H9 (cell line): Measurements from ENCODE around the gene C10orf120. TPM values are rescaled to one million over a fixed set of nuclear protein-coding genes. Genes with fewer than 3 reads are reported as not detected.

Experiments
- DNase-seq: peaks from one replicate; pipeline ENCODE4 v3.0.0-alpha.2; 2017
- H2AFZ ChIP-seq: one replicate; pipeline ENCODE4 v1.6.1; 2013; ENCODE audit warnings: mild to moderate bottlenecking, low read length, control low read depth, moderate library complexity
- H2AK5ac ChIP-seq: 2 replicates; pipeline ENCODE4 v1.6.1; 2013; ENCODE audit warnings: low read length, control low read depth, mixed read lengths; ENCODE audit not compliant: insufficient read length
- H2BK120ac ChIP-seq: one replicate; pipeline ENCODE4 v1.6.1; 2013; ENCODE audit warnings: low read depth, mild to moderate bottlenecking, low read length, control low read depth, inconsistent platforms; ENCODE audit not compliant: poor library complexity, severe bottlenecking
- H2BK12ac ChIP-seq: 2 replicates; pipeline ENCODE4 v1.6.1; 2013; ENCODE audit warnings: low read length, control low read depth, mixed read lengths, low read depth; ENCODE audit not compliant: insufficient read length
- H2BK15ac ChIP-seq: 2 replicates; pipeline ENCODE4 v1.6.1; 2013; ENCODE audit warnings: low read depth, low read length, control low read depth
- H2BK20ac ChIP-seq: one replicate; pipeline ENCODE4 v1.6.1; 2013; ENCODE audit warnings: low read depth, mild to moderate bottlenecking, low read length, control low read depth, inconsistent platforms; ENCODE audit not compliant: poor library complexity, severe bottlenecking
- H2BK5ac ChIP-seq: 2 replicates; pipeline ENCODE4 v1.6.1; 2013; ENCODE audit warnings: low read length, control low read depth, mixed read lengths; ENCODE audit not compliant: insufficient read length
- H3K14ac ChIP-seq: 2 replicates; pipeline ENCODE4 v1.6.1; 2013; ENCODE audit warnings: low read length, control low read depth; ENCODE audit not compliant: insufficient read depth
- H3K18ac ChIP-seq: 2 replicates; pipeline ENCODE4 v1.6.1; 2013; ENCODE audit warnings: low read depth, mild to moderate bottlenecking, mixed read lengths, low read length, control low read depth; ENCODE audit not compliant: insufficient read length
- H3K23ac ChIP-seq: 2 replicates; pipeline ENCODE4 v1.6.1; 2013; ENCODE audit warnings: low read length, control low read depth, mixed read lengths, low read depth; ENCODE audit not compliant: insufficient read length
- H3K23me2 ChIP-seq: 2 replicates; pipeline ENCODE4 v1.6.1; 2013; ENCODE audit warnings: low read depth, mild to moderate bottlenecking, mixed read lengths, low read length, control low read depth; ENCODE audit not compliant: insufficient read length, poor library complexity, severe bottlenecking
- H3K27ac ChIP-seq: 2 replicates; pipeline ENCODE4 v1.5.1; 2013; ENCODE audit warnings: low read length, control low read depth, mixed read lengths, low read depth; ENCODE audit not compliant: insufficient read length
- H3K27me3 ChIP-seq: 2 replicates; pipeline ENCODE4 v1.6.1; 2013; ENCODE audit warnings: low read length, control low read depth, inconsistent platforms; ENCODE audit not compliant: insufficient read depth
- H3K4ac ChIP-seq: 2 replicates; pipeline ENCODE4 v1.6.1; 2013; ENCODE audit warnings: low read depth, mild to moderate bottlenecking, control low read depth, inconsistent platforms, low read length, moderate library complexity
- H3K4me1 ChIP-seq: 2 replicates; pipeline ENCODE4 v1.6.1; 2013; ENCODE audit warnings: low read length, control low read depth, inconsistent platforms; ENCODE audit not compliant: insufficient read depth
- H3K4me2 ChIP-seq: 2 replicates; pipeline ENCODE4 v1.6.1; 2013; ENCODE audit warnings: low read length, control low read depth, mixed read lengths; ENCODE audit not compliant: insufficient read length, insufficient read depth
- H3K56ac ChIP-seq: 2 replicates; pipeline ENCODE4 v1.6.1; 2013; ENCODE audit warnings: low read depth, mild to moderate bottlenecking, mixed read lengths, low read length, control low read depth; ENCODE audit not compliant: insufficient read length
- H3K79me1 ChIP-seq: 2 replicates; pipeline ENCODE4 v1.6.1; 2013; ENCODE audit warnings: low read depth, mild to moderate bottlenecking, moderate library complexity, low read length, control low read depth, inconsistent platforms; ENCODE audit not compliant: insufficient read depth, poor library complexity, severe bottlenecking
- H3K79me2 ChIP-seq: 2 replicates; pipeline ENCODE4 v1.6.1; 2013; ENCODE audit warnings: low read length, control low read depth, inconsistent platforms; ENCODE audit not compliant: insufficient read depth
- H3K9ac ChIP-seq: 2 replicates; pipeline ENCODE4 v1.6.1; 2013; ENCODE audit warnings: low read length, control low read depth, mixed read lengths; ENCODE audit not compliant: insufficient read length; ENCODE audit errors: extremely low read depth
- H3K9me3 ChIP-seq: one replicate; pipeline ENCODE4 v1.6.1; 2013; ENCODE audit warnings: low read depth, low read length, inconsistent platforms; ENCODE audit not compliant: control insufficient read depth
- H3T11ph ChIP-seq: one replicate; pipeline ENCODE4 v1.6.1; 2013; ENCODE audit warnings: mild to moderate bottlenecking, low read length, control low read depth, inconsistent platforms
- H4K20me1 ChIP-seq: one replicate; pipeline ENCODE4 v1.6.1; 2013; ENCODE audit not compliant: control insufficient read depth, insufficient read length, insufficient read depth
- H4K5ac ChIP-seq: 2 replicates; pipeline ENCODE4 v1.6.1; 2013; ENCODE audit warnings: low read depth, mild to moderate bottlenecking, mixed read lengths, low read length, control low read depth; ENCODE audit not compliant: insufficient read length
- H4K8ac ChIP-seq: replicated peaks from 2 replicates; pipeline ENCODE4 v1.6.1; 2013; ENCODE audit warnings: low read length, control low read depth, mixed read lengths, low read depth; ENCODE audit not compliant: insufficient read length
- H4K91ac ChIP-seq: 2 replicates; pipeline ENCODE4 v1.6.1; 2013; ENCODE audit warnings: low read depth, mild to moderate bottlenecking, moderate library complexity, mixed read lengths, low read length, control low read depth; ENCODE audit not compliant: insufficient read length
- H3K27ac Mint-ChIP-seq, 3 experiments: 2 replicates in 2 of 3; 3 replicates in 1 of 3; pipeline ENCODE4 v1.8.0; 2020 to 2021; ENCODE audit warnings: mixed read lengths in 3 of 3, mild to moderate bottlenecking in 1 of 3, moderate library complexity in 1 of 3
- H3K27me3 Mint-ChIP-seq: 2 replicates; pipeline ENCODE4 v1.8.0; 2021; ENCODE audit warnings: low read depth, mild to moderate bottlenecking, moderate library complexity, mixed read lengths
- H3K36me3 Mint-ChIP-seq, 3 experiments: 2 replicates in 2 of 3; 3 replicates in 1 of 3; pipeline ENCODE4 v1.8.0; 2020 to 2021; ENCODE audit warnings: low read depth in 3 of 3, mixed read lengths in 3 of 3; ENCODE audit not compliant: insufficient read depth in 1 of 3
- H3K4me1 Mint-ChIP-seq, 2 experiments: 2 replicates each; pipeline ENCODE4 v1.8.0; 2020; ENCODE audit warnings: mixed read lengths in 2 of 2
- H3K4me3 Mint-ChIP-seq, 2 experiments: 2 replicates in 1 of 2; 3 replicates in 1 of 2; pipeline ENCODE4 v1.8.0; 2020 to 2021; ENCODE audit warnings: mild to moderate bottlenecking in 2 of 2, mixed read lengths in 2 of 2, moderate library complexity in 1 of 2
- H3K9me3 Mint-ChIP-seq, 2 experiments: 2 replicates in 1 of 2; 3 replicates in 1 of 2; pipeline ENCODE4 v1.8.0; 2020; ENCODE audit warnings: mild to moderate bottlenecking in 2 of 2, mixed read lengths in 2 of 2, moderate library complexity in 1 of 2
- CTCF ChIP-seq: fragments of 200-600 bp; sonication (generic); conservative IDR thresholded peaks from 3 replicates; pipeline ENCODE4 v1.8.0; 2021; ENCODE audit warnings: antibody characterized with exemption, mild to moderate bottlenecking
- WGBS: extraction: QIAGEN DNeasy Blood & Tissue Kit; methylation state at CpG from one replicate; pipeline ENCODE4 v1.1.7; 2013; ENCODE audit warnings: missing lambda C conversion rate, low lambda C conversion rate, mixed read lengths; ENCODE audit not compliant: insufficient read length; ENCODE audit errors: extremely low coverage; 5-methylcytosine and 5-hydroxymethylcytosine counted together
- total RNA-seq: library from RNA; stranded (reverse); gene quantifications from 2 replicates; pipeline ENCODE4 v1.2.1, GENCODE V29; 2021

C10orf120 gene
- total RNA-seq, 1 experiment from 2014 or later, result not detected

DNA sequence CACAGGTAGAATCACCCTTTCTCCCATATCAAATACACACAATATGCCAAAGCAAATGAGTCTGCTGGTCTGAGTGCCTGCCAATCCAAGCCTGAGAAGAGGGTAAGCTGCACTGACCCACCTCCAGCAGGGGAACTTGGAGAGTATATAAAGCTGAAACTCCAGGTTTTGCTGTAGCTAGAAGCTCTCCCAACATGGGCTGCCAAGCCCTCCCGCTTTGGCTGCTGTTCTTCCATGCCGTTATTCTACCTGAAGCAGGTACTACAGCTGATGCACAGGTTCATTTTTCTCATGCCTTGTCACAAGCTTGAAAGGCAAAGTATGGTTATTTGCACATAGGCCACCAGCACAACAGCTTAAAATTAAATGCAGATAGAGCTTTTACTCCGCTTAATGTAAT, 21.5 kb upstream of the C10orf120 start:
- Histone ChIP-seq H3K14ac (no peak overlapping the region), H3T11ph (no peak overlapping the region), H3K4me1 (no peaks in the 10 kb centered on the region), H2BK5ac (no peak overlapping the region), H3K4ac (no peak overlapping the region), H4K5ac (no peak overlapping the region), H4K8ac (no peak overlapping the region), H3K4me2 (no peak overlapping the region), H4K20me1 (no peaks in the 10 kb centered on the region), H2AFZ (no peak overlapping the region), H3K27ac (no peak overlapping the region), H3K9ac (no peak overlapping the region), H3K27me3 (no peaks in the 10 kb centered on the region), H3K56ac (no peak overlapping the region), H3K9me3 (no peaks in the 10 kb centered on the region), H3K23ac (no peak overlapping the region), H2AK5ac (no peak overlapping the region), H3K79me2 (no peaks in the 10 kb centered on the region), H2BK20ac (no peak overlapping the region), H4K91ac (no peak overlapping the region), H2BK120ac (no peak overlapping the region), H3K79me1 (no peaks in the 10 kb centered on the region), H3K18ac (no peak overlapping the region), H3K23me2 (no peaks in the 10 kb centered on the region), H2BK12ac (no peak overlapping the region), H2BK15ac (no peak overlapping the region)
- peaks cover 0 to 3% of the 10 kb centered on the region in 2 experiments; a peak in 1 of 4 replicates for H3K4me1 Mint-ChIP-seq
- no peak overlapping the region for H3K4me3 Mint-ChIP-seq
- no peak overlapping the region for H3K27ac Mint-ChIP-seq
- H3K27me3 Mint-ChIP-seq, result peaks cover 8% of the 10 kb centered on the region
- no peaks in the 10 kb centered on the region for H3K36me3 Mint-ChIP-seq
- no CpG with 5 or more reads among the region's 3 CpGs for WGBS
- TF ChIP-seq CTCF, result no peak
- no peak for DNase-seq
- H3K9me3 Mint-ChIP-seq, result no peaks in the 10 kb centered on the region
